Ascending aorta (tissue), 2 donors: Measurements from ENCODE around the gene MMP20. TPM values are rescaled to one million over a fixed set of nuclear protein-coding genes. Genes with fewer than 3 reads are reported as not detected.

ENCODE experiments used
- DNase-seq, 2 donors: peaks; one replicate each; pipeline ENCODE4 v3.0.0-alpha.2; 2019; ENCODE audit warnings: low spot score in 2 of 2
- H3K27ac ChIP-seq, 2 donors: fragments of 200-600 bp; sonication (generic); one replicate each; pipeline ENCODE4 v1.5.1; 2016 to 2017; ENCODE audit warnings: mild to moderate bottlenecking in 1 of 2
- H3K27me3 ChIP-seq: fragments of 200-600 bp; sonication (generic); one replicate; pipeline ENCODE4 v1.5.1; 2017
- H3K36me3 ChIP-seq, 2 donors: fragments of 200-600 bp; sonication (generic); one replicate each; pipeline ENCODE4 v1.5.1; 2016
- H3K4me1 ChIP-seq, 2 donors: fragments of 200-600 bp; sonication (generic); one replicate each; pipeline ENCODE4 v1.5.1; 2016 to 2017; ENCODE audit warnings: mild to moderate bottlenecking in 1 of 2
- H3K4me3 ChIP-seq, 2 donors: fragments of 200-600 bp; sonication (generic); one replicate each; pipeline ENCODE4 v1.5.1; 2016 to 2017; ENCODE audit warnings: mild to moderate bottlenecking in 1 of 2
- H3K9me3 ChIP-seq, 2 donors: fragments of 200-600 bp; sonication (generic); one replicate each; pipeline ENCODE4 v1.5.1; 2016
- CTCF ChIP-seq, 3 experiments: fragments of 200-600 bp in 2 of 3; fragments of 450-650 bp in 1 of 3; sonication (generic) in 2 of 3; IDR thresholded peaks; one replicate each; pipeline ENCODE4 v1.5.1; 2016 to 2019; ENCODE audit warnings: antibody characterized with exemption in 3 of 3, mild to moderate bottlenecking in 1 of 3, moderate library complexity in 1 of 3
- intact Hi-C: fragments of 100-400 bp; cut with DNase I; formaldehyde crosslinking; loops from one replicate; pipeline ENCODE4 v1.15.1; 2023
- total RNA-seq: library from RNA; depleted of rRNA; stranded (reverse); fragments of >200 nt; gene quantifications from one replicate; pipeline ENCODE4 v1.1.0, GENCODE V29; 2016

MMP20 gene
- total RNA-seq, 1 donor from 2014 or later, result not detected

GRCh38 chr11:102575012-102575411, 50.1 kb downstream of the MMP20 start:
- Histone ChIP-seq H3K36me3 (no peaks in the 10 kb centered on the region), H3K4me1 (no peaks in the 10 kb centered on the region), H3K9me3 (no peaks in the 10 kb centered on the region), H3K4me3 (no peak overlapping the region), H3K27ac (no peak overlapping the region), H3K27me3 (no peaks in the 10 kb centered on the region)
- no peak for TF ChIP-seq CTCF (IDR thresholded peaks at IDR 0.05)
- intact Hi-C loops, result no loop called here
- no peak for DNase-seq

- no peaks in the 10 kb centered on the region for H3K4me1 ChIP-seq
- no peaks in the 10 kb centered on the region for H3K27me3 ChIP-seq
- H3K36me3 ChIP-seq, result no peaks in the 10 kb centered on the region
- no peak for TF ChIP-seq CTCF (IDR thresholded peaks at IDR 0.05)
- intact Hi-C loops, result no loop called here
- H3K27ac ChIP-seq, result no peak overlapping the region
- DNase-seq, result no peak
- no peaks in the 10 kb centered on the region for H3K9me3 ChIP-seq
- H3K4me3 ChIP-seq, result no peak overlapping the region
Measured at GRCh38 chr11:102573851-102574250, 51.3 kb downstream of the MMP20 start.

GRCh38 chr11:102572554-102573220, 52.4 kb downstream of the MMP20 start:
- no peak for TF ChIP-seq CTCF (IDR thresholded peaks at IDR 0.05)

GRCh38 chr11:102568851-102569250, 56.3 kb downstream of the MMP20 start:
- no peak for TF ChIP-seq CTCF (IDR thresholded peaks at IDR 0.05)
- H3K4me3 ChIP-seq, result no peak overlapping the region
- no peaks in the 10 kb centered on the region for H3K4me1 ChIP-seq
- no peaks in the 10 kb centered on the region for H3K9me3 ChIP-seq
- no peak overlapping the region for H3K27ac ChIP-seq
- intact Hi-C loops, result no loop called here
- no peaks in the 10 kb centered on the region for H3K36me3 ChIP-seq
- DNase-seq, result no peak
- no peaks in the 10 kb centered on the region for H3K27me3 ChIP-seq

More at GRCh38 chr11:102572554-102573220, 52.4 kb downstream of the MMP20 start:
- no peaks in the 10 kb centered on the region for H3K4me1 ChIP-seq
- H3K36me3 ChIP-seq, result no peaks in the 10 kb centered on the region
- DNase-seq, result no peak
- H3K9me3 ChIP-seq, result no peaks in the 10 kb centered on the region
- no peaks in the 10 kb centered on the region for H3K27me3 ChIP-seq
- no peak overlapping the region for H3K27ac ChIP-seq
- intact Hi-C loops, result no loop called here
- no peak overlapping the region for H3K4me3 ChIP-seq

- no peak for TF ChIP-seq CTCF (IDR thresholded peaks at IDR 0.05)
- no peak for DNase-seq
- Histone ChIP-seq H3K9me3 (no peaks in the 10 kb centered on the region), H3K4me1 (peaks cover 0 to 3% of the 10 kb centered on the region in 2 donors), H3K27ac (no peak overlapping the region), H3K27me3 (no peaks in the 10 kb centered on the region), H3K36me3 (no peaks in the 10 kb centered on the region), H3K4me3 (no peak overlapping the region)
- intact Hi-C loops, result no loop called here
Measured at GRCh38 chr11:102566112-102566511, 59.0 kb downstream of the MMP20 start.

- no peak for DNase-seq
- H3K27me3 ChIP-seq, result no peaks in the 10 kb centered on the region
- no peak for TF ChIP-seq CTCF (IDR thresholded peaks at IDR 0.05)
- intact Hi-C loops, result no loop called here
- H3K27ac ChIP-seq, result no peak overlapping the region
- no peak overlapping the region for H3K4me3 ChIP-seq
- H3K36me3 ChIP-seq, result no peaks in the 10 kb centered on the region
- H3K4me1 ChIP-seq, result peaks cover 0 to 3% of the 10 kb centered on the region in 2 donors
- no peaks in the 10 kb centered on the region for H3K9me3 ChIP-seq
Measured at GRCh38 chr11:102564110-102564509, 61.0 kb downstream of the MMP20 start.
